GM12878 (cell line): ENCODE results near the gene GSTP1.

Source experiments
- CTCF ChIP-seq, 3 experiments: IDR thresholded peaks in 2 of 3; conservative IDR thresholded peaks in 1 of 3; 2 replicates each; pipeline ENCODE4 v1.5.1; 2011; ENCODE audit warnings: low read depth in 3 of 3, low read length in 3 of 3, mild to moderate bottlenecking in 3 of 3, control low read depth in 2 of 3, moderate library complexity in 2 of 3, inconsistent platforms in 1 of 3, mixed read lengths in 1 of 3; ENCODE audit not compliant: control insufficient read depth in 2 of 3, insufficient read depth in 1 of 3; ENCODE audit errors: extremely low read depth in 1 of 3
- JUNB ChIP-seq: IDR thresholded peaks from 2 replicates; pipeline ENCODE4 v1.6.1; 2016; ENCODE audit warnings: antibody characterized with exemption, mild to moderate bottlenecking
- POLR2A ChIP-seq: IDR thresholded peaks from 2 replicates; pipeline ENCODE4 v1.6.1; 2011; ENCODE audit warnings: low read depth, mild to moderate bottlenecking, low read length
- SP1 ChIP-seq: IDR thresholded peaks from one replicate; pipeline ENCODE4 v1.6.1; 2011; ENCODE audit warnings: low read depth, low read length
- TF ChIP-seq, protein P1 (sequence below): fragments of 450-650 bp; IDR thresholded peaks from 2 replicates; pipeline ENCODE4 v1.6.1; 2017; ENCODE audit warnings: mild to moderate bottlenecking

GRCh38 chr11:67626970-67627369 lies 43.4 kb downstream of the GSTP1 start:
- no peak for TF ChIP-seq SP1
- no peak for TF ChIP-seq CTCF (IDR thresholded peaks at IDR 0.05 in 2 of 3, conservative IDR thresholded peaks at IDR 0.05 in 1 of 3; ENCODE audit: control insufficient read depth in 2 of 3, extremely low read depth in 1 of 3, insufficient read depth in 1 of 3, low read depth in 3 of 3, low read length in 3 of 3)
- TF ChIP-seq POLR2A = no peak
- TF ChIP-seq JUNB = no peak
- TF ChIP-seq, protein P1, sequence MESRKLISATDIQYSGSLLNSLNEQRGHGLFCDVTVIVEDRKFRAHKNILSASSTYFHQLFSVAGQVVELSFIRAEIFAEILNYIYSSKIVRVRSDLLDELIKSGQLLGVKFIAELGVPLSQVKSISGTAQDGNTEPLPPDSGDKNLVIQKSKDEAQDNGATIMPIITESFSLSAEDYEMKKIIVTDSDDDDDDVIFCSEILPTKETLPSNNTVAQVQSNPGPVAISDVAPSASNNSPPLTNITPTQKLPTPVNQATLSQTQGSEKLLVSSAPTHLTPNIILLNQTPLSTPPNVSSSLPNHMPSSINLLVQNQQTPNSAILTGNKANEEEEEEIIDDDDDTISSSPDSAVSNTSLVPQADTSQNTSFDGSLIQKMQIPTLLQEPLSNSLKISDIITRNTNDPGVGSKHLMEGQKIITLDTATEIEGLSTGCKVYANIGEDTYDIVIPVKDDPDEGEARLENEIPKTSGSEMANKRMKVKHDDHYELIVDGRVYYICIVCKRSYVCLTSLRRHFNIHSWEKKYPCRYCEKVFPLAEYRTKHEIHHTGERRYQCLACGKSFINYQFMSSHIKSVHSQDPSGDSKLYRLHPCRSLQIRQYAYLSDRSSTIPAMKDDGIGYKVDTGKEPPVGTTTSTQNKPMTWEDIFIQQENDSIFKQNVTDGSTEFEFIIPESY = no peak
